Naive thymus-derived CD4-positive, alpha-beta T cell (primary cell): ENCODE measurements around the gene CALU. TPM values are rescaled to one million over a fixed set of nuclear protein-coding genes. Genes with fewer than 3 reads are reported as not detected.

Experiments
- ATAC-seq: fragments of 150-1000 bp; cut with Tn5 transposase; 2 replicates; pipeline ENCODE4 v1.10.0; 2021; ENCODE audit warnings: mild to moderate bottlenecking, moderate library complexity
- CTCF ChIA-PET: fragments of 350-600 bp; sonication (Branson Sonifier 250); formaldehyde crosslinking; loops from one replicate; lab custom pipeline; 2021; ENCODE audit warnings: antibody characterized with exemption; lab: Charles Lee
- POLR2A ChIA-PET: fragments of 350-600 bp; sonication (Branson Sonifier 250); formaldehyde crosslinking; loops from one replicate; lab custom pipeline; 2021; ENCODE audit warnings: antibody characterized with exemption, inconsistent platforms; lab: Charles Lee
- DNase-seq, 9 donors: peaks; one replicate each; pipeline versions ENCODE4 v3.0.0 to v3.0.0-alpha.2; 2020 to 2022; ENCODE audit warnings: mixed read lengths in 1 of 9
- H3K27ac ChIP-seq: one replicate; pipeline ENCODE4 v1.7.0; 2013; ENCODE audit warnings: mild to moderate bottlenecking, low read depth, low read length, moderate library complexity
- H3K27me3 ChIP-seq, 2 donors: one replicate each; pipeline ENCODE4 v1.7.0; 2013; ENCODE audit warnings: low read length in 2 of 2, mild to moderate bottlenecking in 2 of 2, moderate library complexity in 2 of 2; ENCODE audit not compliant: control insufficient read depth in 2 of 2, insufficient read depth in 2 of 2
- H3K36me3 ChIP-seq, 3 experiments: 1 replicate in 2 of 3; 2 replicates in 1 of 3; pipeline ENCODE4 v1.7.0; 2013; ENCODE audit warnings: low read length in 3 of 3, mild to moderate bottlenecking in 3 of 3, moderate library complexity in 1 of 3; ENCODE audit not compliant: insufficient read depth in 3 of 3, control insufficient read depth in 2 of 3
- H3K4me1 ChIP-seq, 2 donors: one replicate each; pipeline ENCODE4 v1.7.0; 2013; ENCODE audit warnings: low read length in 2 of 2, mild to moderate bottlenecking in 2 of 2, moderate library complexity in 1 of 2; ENCODE audit not compliant: control insufficient read depth in 2 of 2, insufficient read depth in 2 of 2
- H3K4me3 ChIP-seq: 2 replicates; pipeline ENCODE4 v1.7.0; 2013; ENCODE audit warnings: mild to moderate bottlenecking, low read length
- H3K9me3 ChIP-seq, 3 experiments: 1 replicate in 2 of 3; 2 replicates in 1 of 3; pipeline ENCODE4 v1.7.0; 2013; ENCODE audit warnings: low read length in 3 of 3; ENCODE audit not compliant: control insufficient read depth in 2 of 3
- H3K27ac Mint-ChIP-seq, 9 donors: one replicate each; pipeline ENCODE4 v1.8.0; 2020 to 2022; ENCODE audit warnings: mixed read lengths in 9 of 9, mild to moderate bottlenecking in 8 of 9, moderate library complexity in 5 of 9, inconsistent platforms in 2 of 9
- H3K27me3 Mint-ChIP-seq, 5 donors: one replicate each; pipeline ENCODE4 v1.8.0; 2021 to 2022; ENCODE audit warnings: mixed read lengths in 5 of 5, mild to moderate bottlenecking in 1 of 5
- H3K36me3 Mint-ChIP-seq, 5 donors: one replicate each; pipeline ENCODE4 v1.8.0; 2020 to 2022; ENCODE audit warnings: mixed read lengths in 5 of 5, mild to moderate bottlenecking in 3 of 5, inconsistent platforms in 1 of 5
- H3K4me1 Mint-ChIP-seq, 7 donors: one replicate each; pipeline ENCODE4 v1.8.0; 2020 to 2022; ENCODE audit warnings: mixed read lengths in 7 of 7, mild to moderate bottlenecking in 3 of 7, inconsistent platforms in 1 of 7
- H3K4me3 Mint-ChIP-seq, 10 donors: one replicate each; pipeline ENCODE4 v1.8.0; 2020 to 2022; ENCODE audit warnings: mild to moderate bottlenecking in 10 of 10, mixed read lengths in 10 of 10, moderate library complexity in 6 of 10, inconsistent platforms in 2 of 10
- H3K9me3 Mint-ChIP-seq, 11 donors: one replicate each; pipeline ENCODE4 v1.8.0; 2020 to 2022; ENCODE audit warnings: mixed read lengths in 11 of 11, mild to moderate bottlenecking in 4 of 11, inconsistent platforms in 1 of 11, moderate library complexity in 1 of 11
- intact Hi-C, 2 donors: fragments of 100-400 bp; cut with micrococcal nuclease; formaldehyde crosslinking; loops; one replicate each; pipeline ENCODE4 v1.15.1; 2023
- polyA plus RNA-seq, 2 donors: library from polyadenylated mRNA; unstranded; fragments of 300-500 nt; fragmentation: Illumina TruSeq; gene quantifications; one replicate each; pipeline ENCODE4 v1.2.3, GENCODE V29; 2021
- total RNA-seq, 6 experiments: library from RNA in 5 of 6; stranded (reverse) in 5 of 6; gene quantifications; 1 replicate in 5 of 6; 2 replicates in 1 of 6; pipeline ENCODE4 v1.2.3 and lab custom pipeline; 2021 to 2026

Gene CALU
- total and polyA plus RNA-seq, 7 experiments from 2014 or later = 18.6 to 36.2 (median 22.2) TPM

- Mint-ChIP-seq H3K27me3 (no peaks in the 10 kb centered on the region), H3K27ac (no peak overlapping the region), H3K4me3 (no peak overlapping the region), H3K9me3 (no peaks in the 10 kb centered on the region), H3K36me3 (peaks cover 0 to 36% (median 20%) of the 10 kb centered on the region in 5 donors), H3K4me1 (no peaks in the 10 kb centered on the region)
- Histone ChIP-seq H3K9me3 (no peaks in the 10 kb centered on the region), H3K4me3 (no peak overlapping the region), H3K4me1 (no peaks in the 10 kb centered on the region), H3K36me3 (peaks cover 0 to 22% (median 0%) of the 10 kb centered on the region in 3 experiments), H3K27me3 (no peaks in the 10 kb centered on the region), H3K27ac (no peak overlapping the region)
- POLR2A ChIA-PET = no interaction called here
- no peak for ATAC-seq
- DNase-seq = no peak
- CTCF ChIA-PET = no interaction called here
- intact Hi-C loops = no loop called here
Observed at GRCh38 chr7:128801667-128802418, 62.7 kb downstream of the CALU start.

GRCh38 chr7:128804484-128804883 is 65.3 kb downstream of the CALU start:
- H3K27ac ChIP-seq = no peak overlapping the region
- no peaks in the 10 kb centered on the region for H3K27me3 Mint-ChIP-seq
- no peak for ATAC-seq
- H3K4me3 ChIP-seq = no peak overlapping the region
- H3K36me3 ChIP-seq = peaks cover 0 to 22% (median 0%) of the 10 kb centered on the region in 3 experiments
- no peaks in the 10 kb centered on the region for H3K4me1 Mint-ChIP-seq
- H3K4me3 Mint-ChIP-seq = no peak overlapping the region
- no peak overlapping the region for H3K27ac Mint-ChIP-seq
- H3K9me3 ChIP-seq = no peaks in the 10 kb centered on the region
- intact Hi-C loops = no loop called here
- peaks cover 0 to 32% (median 15%) of the 10 kb centered on the region in 5 donors for H3K36me3 Mint-ChIP-seq
- H3K27me3 ChIP-seq = no peaks in the 10 kb centered on the region
- DNase-seq = no peak
- H3K4me1 ChIP-seq = no peaks in the 10 kb centered on the region
- ChIA-PET CTCF (no interaction called here), POLR2A (no interaction called here)
- no peaks in the 10 kb centered on the region for H3K9me3 Mint-ChIP-seq

- H3K36me3 ChIP-seq = peaks cover 0 to 22% (median 0%) of the 10 kb centered on the region in 3 experiments
- no peaks in the 10 kb centered on the region for H3K4me1 ChIP-seq
- no peak for DNase-seq
- H3K27me3 Mint-ChIP-seq = no peaks in the 10 kb centered on the region
- no peak overlapping the region for H3K27ac Mint-ChIP-seq
- ATAC-seq = no peak
- no peaks in the 10 kb centered on the region for H3K27me3 ChIP-seq
- H3K9me3 ChIP-seq = no peaks in the 10 kb centered on the region
- peaks cover 0 to 32% (median 15%) of the 10 kb centered on the region in 5 donors for H3K36me3 Mint-ChIP-seq
- H3K9me3 Mint-ChIP-seq = no peaks in the 10 kb centered on the region
- ChIA-PET POLR2A (no interaction called here), CTCF (no interaction called here)
- H3K4me3 Mint-ChIP-seq = no peak overlapping the region
- H3K4me1 Mint-ChIP-seq = no peaks in the 10 kb centered on the region
- no peak overlapping the region for H3K4me3 ChIP-seq
- no peak overlapping the region for H3K27ac ChIP-seq
- intact Hi-C loops = no loop called here
Observed at GRCh38 chr7:128805225-128805624, 66.1 kb downstream of the CALU start.

GRCh38 chr7:128807191-128807590 is 68.0 kb downstream of the CALU start:
- Mint-ChIP-seq H3K4me1 (no peaks in the 10 kb centered on the region), H3K36me3 (peaks cover 0 to 26% (median 7%) of the 10 kb centered on the region in 5 donors), H3K4me3 (no peak overlapping the region), H3K27ac (no peak overlapping the region), H3K27me3 (no peaks in the 10 kb centered on the region), H3K9me3 (no peaks in the 10 kb centered on the region)
- Histone ChIP-seq H3K4me3 (no peak overlapping the region), H3K36me3 (peaks cover 0 to 22% (median 0%) of the 10 kb centered on the region in 3 experiments), H3K27me3 (no peaks in the 10 kb centered on the region), H3K9me3 (no peaks in the 10 kb centered on the region), H3K27ac (no peak overlapping the region), H3K4me1 (no peaks in the 10 kb centered on the region)
- ChIA-PET POLR2A (no interaction called here), CTCF (no interaction called here)
- DNase-seq = no peak
- intact Hi-C loops = no loop called here
- ATAC-seq = no peak

- no peak overlapping the region for H3K4me3 ChIP-seq
- H3K27me3 Mint-ChIP-seq = peaks cover 0 to under 1% (median 0%) of the 10 kb centered on the region in 5 donors
- no peak overlapping the region for H3K27ac ChIP-seq
- DNase-seq (no peak), ATAC-seq (no peak)
- no peak overlapping the region for H3K27ac Mint-ChIP-seq
- H3K4me3 Mint-ChIP-seq = no peak overlapping the region
- H3K36me3 ChIP-seq = peaks cover 0 to 21% (median 0%) of the 10 kb centered on the region in 3 experiments
- intact Hi-C loops = no loop called here
- H3K36me3 Mint-ChIP-seq = peaks cover 0 to 17% (median 7%) of the 10 kb centered on the region in 5 donors
- no peaks in the 10 kb centered on the region for H3K27me3 ChIP-seq
- POLR2A ChIA-PET = no interaction called here
- no peaks in the 10 kb centered on the region for H3K9me3 ChIP-seq
- no peaks in the 10 kb centered on the region for H3K4me1 Mint-ChIP-seq
- H3K9me3 Mint-ChIP-seq = no peaks in the 10 kb centered on the region
- CTCF ChIA-PET = no interaction called here
- no peaks in the 10 kb centered on the region for H3K4me1 ChIP-seq
Observed at GRCh38 chr7:128809363-128809762, 70.2 kb downstream of the CALU start.

- Mint-ChIP-seq H3K9me3 (no peaks in the 10 kb centered on the region), H3K4me1 (no peaks in the 10 kb centered on the region), H3K4me3 (no peak overlapping the region), H3K36me3 (peaks cover 0 to 10% (median 7%) of the 10 kb centered on the region in 5 donors), H3K27me3 (peaks cover 0 to 2% (median 0%) of the 10 kb centered on the region in 5 donors), H3K27ac (no peak overlapping the region)
- H3K27me3 ChIP-seq = no peaks in the 10 kb centered on the region
- CTCF ChIA-PET = no interaction called here
- no peak overlapping the region for H3K27ac ChIP-seq
- POLR2A ChIA-PET = no interaction called here
- intact Hi-C loops = no loop called here
- DNase-seq (no peak), ATAC-seq (no peak)
- H3K4me3 ChIP-seq = no peak overlapping the region
- H3K36me3 ChIP-seq = peaks cover 0 to 9% (median 0%) of the 10 kb centered on the region in 3 experiments
- H3K4me1 ChIP-seq = no peaks in the 10 kb centered on the region
- H3K9me3 ChIP-seq = no peaks in the 10 kb centered on the region
Observed at GRCh38 chr7:128810473-128810872, 71.3 kb downstream of the CALU start.

GRCh38 chr7:128810997-128811396 is 71.8 kb downstream of the CALU start:
- Histone ChIP-seq H3K9me3 (no peaks in the 10 kb centered on the region), H3K4me1 (no peaks in the 10 kb centered on the region), H3K27ac (no peak overlapping the region), H3K4me3 (no peak overlapping the region), H3K36me3 (peaks cover 0 to 4% (median 0%) of the 10 kb centered on the region in 3 experiments), H3K27me3 (no peaks in the 10 kb centered on the region)
- H3K4me1 Mint-ChIP-seq = peaks cover 0 to 3% (median 0%) of the 10 kb centered on the region in 7 donors
- ChIA-PET CTCF (no interaction called here), POLR2A (no interaction called here)
- peaks cover 0 to 9% (median 7%) of the 10 kb centered on the region in 5 donors for H3K36me3 Mint-ChIP-seq
- peaks cover 0 to 2% (median 0%) of the 10 kb centered on the region in 5 donors for H3K27me3 Mint-ChIP-seq
- ATAC-seq = no peak
- H3K4me3 Mint-ChIP-seq = no peak overlapping the region
- intact Hi-C loops = no loop called here
- no peak overlapping the region for H3K27ac Mint-ChIP-seq
- no peaks in the 10 kb centered on the region for H3K9me3 Mint-ChIP-seq
- DNase-seq = no peak
